Adrenal gland (tissue), 5 donors: Measurements from ENCODE around the gene SCYL3.

Experiments
- CTCF ChIP-seq, 6 experiments: fragments of 450-650 bp in 4 of 6; fragments of 200-600 bp in 2 of 6; sonication (generic) in 1 of 6; IDR thresholded peaks; 1 replicate in 5 of 6; 2 replicates in 1 of 6; pipeline versions ENCODE4 v1.5.1 to v1.8.0; 2016 to 2021; ENCODE audit warnings: antibody characterized with exemption in 6 of 6, mild to moderate bottlenecking in 2 of 6, moderate library complexity in 1 of 6
- POLR2A ChIP-seq, 2 donors: fragments of 450-650 bp; IDR thresholded peaks; one replicate each; pipeline ENCODE4 v1.6.1; 2017; ENCODE audit warnings: antibody characterized with exemption in 2 of 2, mild to moderate bottlenecking in 2 of 2, moderate library complexity in 1 of 2
- donor health status: DM: no; HTN: no; CAD: no.

- TF ChIP-seq CTCF (IDR thresholded peaks at IDR 0.05) (no peak), POLR2A (IDR thresholded peaks at IDR 0.05) (no peak)
Measured at GRCh38 chr1:169866577-169866976, 27.1 kb downstream of the SCYL3 start.
